Endodermal cell (in vitro differentiated cells): ENCODE data around the gene SLC25A46. TPM values are rescaled to one million over a fixed set of nuclear protein-coding genes. Genes with fewer than 3 reads are reported as not detected.

ENCODE experiments used
- DNase-seq: peaks from one replicate; pipeline ENCODE4 v3.0.0-alpha.2; 2017
- H3K27ac ChIP-seq: 2 replicates; pipeline ENCODE4 v1.5.1; 2013; ENCODE audit warnings: mild to moderate bottlenecking, low read depth, low read length, moderate library complexity
- H3K27me3 ChIP-seq: 2 replicates; pipeline ENCODE4 v1.6.1; 2013; ENCODE audit warnings: mild to moderate bottlenecking, low read length, moderate library complexity; ENCODE audit not compliant: insufficient read depth, control insufficient read depth, poor library complexity, severe bottlenecking
- H3K36me3 ChIP-seq: 2 replicates; pipeline ENCODE4 v1.7.0; 2013; ENCODE audit warnings: mild to moderate bottlenecking, low read length, moderate library complexity; ENCODE audit not compliant: control insufficient read depth, insufficient read depth
- H3K4me1 ChIP-seq: one replicate; pipeline ENCODE4 v1.7.0; 2013; ENCODE audit warnings: low read length; ENCODE audit not compliant: control insufficient read depth, insufficient read depth
- H3K4me3 ChIP-seq: 2 replicates; pipeline ENCODE4 v1.5.1; 2013; ENCODE audit warnings: mild to moderate bottlenecking, low read length, moderate library complexity
- H3K9ac ChIP-seq: 2 replicates; pipeline ENCODE4 v1.6.1; 2013; ENCODE audit warnings: mild to moderate bottlenecking, low read length, moderate library complexity; ENCODE audit not compliant: poor library complexity, severe bottlenecking; ENCODE audit errors: extremely low read depth
- H3K9me3 ChIP-seq: 2 replicates; pipeline ENCODE4 v1.6.1; 2013; ENCODE audit warnings: mild to moderate bottlenecking, low read length, moderate library complexity; ENCODE audit not compliant: control insufficient read depth
- H3K27ac Mint-ChIP-seq: 2 replicates; pipeline ENCODE4 v1.8.0; 2020; ENCODE audit warnings: mixed read lengths
- H3K27me3 Mint-ChIP-seq: 2 replicates; pipeline ENCODE4 v1.8.0; 2021; ENCODE audit warnings: mild to moderate bottlenecking, mixed read lengths; ENCODE audit not compliant: insufficient read depth
- H3K36me3 Mint-ChIP-seq: 2 replicates; pipeline ENCODE4 v1.8.0; 2020; ENCODE audit warnings: low read depth, mixed read lengths
- H3K4me1 Mint-ChIP-seq: 2 replicates; pipeline ENCODE4 v1.8.0; 2020; ENCODE audit warnings: mixed read lengths
- H3K4me3 Mint-ChIP-seq: 2 replicates; pipeline ENCODE4 v1.8.0; 2020; ENCODE audit warnings: mild to moderate bottlenecking, moderate library complexity, mixed read lengths
- H3K9me3 Mint-ChIP-seq: 2 replicates; pipeline ENCODE4 v1.8.0; 2020; ENCODE audit warnings: mild to moderate bottlenecking, mixed read lengths
- CTCF ChIP-seq: fragments of 200-600 bp; sonication (generic); conservative IDR thresholded peaks from 2 replicates; pipeline ENCODE4 v1.5.0; 2021; ENCODE audit warnings: antibody characterized with exemption, mild to moderate bottlenecking
- WGBS, 2 experiments: methylation state at CpG; one replicate each; pipeline versions ENCODE4 v1.1.5 to v1.1.7; 2013; ENCODE audit warnings: missing lambda C conversion rate in 2 of 2, mixed read lengths in 1 of 2; ENCODE audit not compliant: insufficient coverage in 1 of 2, insufficient read length in 1 of 2; 5-methylcytosine and 5-hydroxymethylcytosine counted together
- total RNA-seq, 2 donors: library from RNA; stranded (reverse); fragmentation: NEBNext Ultra II Directional in 1 of 2; extraction: Animal tissue kit (Norgen Biotek cat#: 25700) in 1 of 2; gene quantifications; 2 replicates in 1 of 2; 3 replicates in 1 of 2; pipeline ENCODE4 v1.2.1, GENCODE V29; 2021

The SLC25A46 gene
- total RNA-seq, 2 donors from 2014 or later, result 22.7 to 24.5 TPM

GRCh38 chr5:110702300-110702699 is 36.5 kb upstream of the SLC25A46 start:
- H3K27ac Mint-ChIP-seq, result no peak overlapping the region
- no peaks in the 10 kb centered on the region for H3K36me3 Mint-ChIP-seq
- H3K4me3 Mint-ChIP-seq, result no peak overlapping the region
- no peak for TF ChIP-seq CTCF
- WGBS, 2 experiments, result 100% methylated on average over 1 of the region's 1 CpG; no CpG with 5 or more reads in 1 of the 2 experiments
- no peak for DNase-seq
- Histone ChIP-seq H3K4me3 (no peak overlapping the region), H3K36me3 (no peaks in the 10 kb centered on the region), H3K9ac (no peak overlapping the region), H3K27ac (no peak overlapping the region), H3K9me3 (no peaks in the 10 kb centered on the region), H3K4me1 (no peaks in the 10 kb centered on the region), H3K27me3 (no peaks in the 10 kb centered on the region)
- H3K4me1 Mint-ChIP-seq, result no peaks in the 10 kb centered on the region
- no peaks in the 10 kb centered on the region for H3K27me3 Mint-ChIP-seq
- no peaks in the 10 kb centered on the region for H3K9me3 Mint-ChIP-seq

- H3K27ac ChIP-seq, result no peak overlapping the region
- H3K4me1 ChIP-seq, result no peaks in the 10 kb centered on the region
- H3K36me3 Mint-ChIP-seq, result no peaks in the 10 kb centered on the region
- H3K27me3 ChIP-seq, result no peaks in the 10 kb centered on the region
- no peaks in the 10 kb centered on the region for H3K36me3 ChIP-seq
- no peaks in the 10 kb centered on the region for H3K9me3 ChIP-seq
- no peak for TF ChIP-seq CTCF
- H3K27me3 Mint-ChIP-seq, result no peaks in the 10 kb centered on the region
- no peaks in the 10 kb centered on the region for H3K4me1 Mint-ChIP-seq
- no peaks in the 10 kb centered on the region for H3K9me3 Mint-ChIP-seq
- H3K4me3 ChIP-seq, result no peak overlapping the region
- no peak for DNase-seq
- no peak overlapping the region for H3K27ac Mint-ChIP-seq
- WGBS, 2 experiments, result 92% methylated on average over 3 of the region's 3 CpGs; no CpG with 5 or more reads in 1 of the 2 experiments
- no peak overlapping the region for H3K4me3 Mint-ChIP-seq
- H3K9ac ChIP-seq, result no peak overlapping the region
Measured at GRCh38 chr5:110702704-110703103, 36.1 kb upstream of the SLC25A46 start.

GRCh38 chr5:110703481-110703880 is 35.3 kb upstream of the SLC25A46 start:
- H3K4me1 Mint-ChIP-seq, result no peaks in the 10 kb centered on the region
- Histone ChIP-seq H3K4me3 (no peak overlapping the region), H3K27me3 (no peaks in the 10 kb centered on the region), H3K27ac (no peak overlapping the region), H3K9ac (no peak overlapping the region), H3K4me1 (no peaks in the 10 kb centered on the region), H3K36me3 (no peaks in the 10 kb centered on the region), H3K9me3 (no peaks in the 10 kb centered on the region)
- H3K36me3 Mint-ChIP-seq, result no peaks in the 10 kb centered on the region
- DNase-seq, result no peak
- WGBS, 2 experiments, result 60 to 88% methylated on average over 1 to 2 of the region's 2 CpGs
- TF ChIP-seq CTCF, result no peak
- H3K27ac Mint-ChIP-seq, result no peak overlapping the region
- H3K4me3 Mint-ChIP-seq, result no peak overlapping the region
- H3K27me3 Mint-ChIP-seq, result no peaks in the 10 kb centered on the region
- H3K9me3 Mint-ChIP-seq, result no peaks in the 10 kb centered on the region
